Progenitor cell of endocrine pancreas (in vitro differentiated cells): ENCODE data around the gene PAPSS1. TPM values are rescaled to one million over a fixed set of nuclear protein-coding genes. Genes with fewer than 3 reads are reported as not detected.

Experiments used
- DNase-seq: peaks from one replicate; pipeline ENCODE4 v3.0.0; 2021; ENCODE audit warnings: low spot score; ENCODE audit not compliant: unreplicated experiment
- H3K27ac Mint-ChIP-seq: 2 replicates; pipeline ENCODE4 v1.8.0; 2021; ENCODE audit warnings: mild to moderate bottlenecking, moderate library complexity, mixed read lengths
- H3K27me3 Mint-ChIP-seq: 2 replicates; pipeline ENCODE4 v1.8.0; 2021; ENCODE audit warnings: mixed read lengths
- H3K36me3 Mint-ChIP-seq: 2 replicates; pipeline ENCODE4 v1.8.0; 2022; ENCODE audit warnings: mixed read lengths; ENCODE audit not compliant: insufficient read depth
- H3K4me1 Mint-ChIP-seq: 2 replicates; pipeline ENCODE4 v1.8.0; 2021; ENCODE audit warnings: low read depth, mixed read lengths
- H3K4me3 Mint-ChIP-seq: 2 replicates; pipeline ENCODE4 v1.8.0; 2021; ENCODE audit warnings: low read depth, mild to moderate bottlenecking, moderate library complexity, mixed read lengths
- H3K9me3 Mint-ChIP-seq: 2 replicates; pipeline ENCODE4 v1.8.0; 2021; ENCODE audit warnings: low read depth, mixed read lengths
- total RNA-seq: library from RNA; stranded (reverse); gene quantifications from 2 replicates; pipeline ENCODE4 v1.2.1, GENCODE V29; 2021
- TF ChIP-seq, protein P1 (sequence below): fragments of 200-600 bp; sonication (generic); IDR thresholded peaks from one replicate; pipeline ENCODE4 v1.5.0; 2021; ENCODE audit warnings: antibody characterized with exemption, mild to moderate bottlenecking; ENCODE audit not compliant: unreplicated experiment

PAPSS1 gene
- total RNA-seq, 1 donor from 2014 or later = 136 TPM

DNA sequence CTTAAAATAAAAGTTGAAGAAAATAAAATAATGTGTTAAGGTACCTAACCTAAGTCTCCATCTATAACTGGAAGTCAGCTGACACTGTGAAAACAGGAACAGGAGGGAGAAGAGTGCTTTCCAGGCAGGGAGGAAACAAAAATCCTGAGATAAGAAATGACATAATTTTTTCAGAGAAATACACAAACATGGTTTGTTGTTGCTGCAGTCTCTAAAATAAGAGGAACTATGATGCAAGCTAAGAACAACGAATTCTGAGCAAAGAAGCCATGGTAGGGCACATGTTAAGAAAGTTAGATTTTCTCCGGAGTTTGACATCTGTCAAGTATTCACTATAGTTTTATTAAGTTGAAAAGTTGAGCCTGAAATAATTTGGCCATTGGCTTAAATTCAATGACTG, 26.9 kb downstream of the PAPSS1 start:
- H3K4me1 Mint-ChIP-seq = peaks cover 9% of the 10 kb centered on the region

DNA sequence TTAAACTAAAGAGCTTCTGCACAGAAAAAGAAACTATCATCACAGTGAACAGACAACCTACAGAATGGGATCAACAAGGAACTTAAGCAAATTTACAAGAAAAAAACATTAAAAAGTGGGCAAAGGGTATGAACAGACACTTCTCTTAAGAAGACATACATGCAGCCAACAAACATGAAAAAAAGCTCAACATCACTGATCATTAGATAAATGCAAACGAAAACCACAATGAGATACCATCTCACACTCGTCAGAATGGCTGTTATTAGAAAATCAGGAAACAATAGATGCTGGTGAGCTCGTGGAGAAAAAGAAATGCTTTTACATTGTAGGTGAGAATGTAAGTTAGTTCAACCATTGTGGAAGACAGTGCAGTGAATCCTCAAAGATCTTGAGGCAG, 27.8 kb downstream of the PAPSS1 start:
- DNase-seq = no peak
- Mint-ChIP-seq H3K36me3 (peaks cover 36% of the 10 kb centered on the region), H3K9me3 (peaks cover 9% of the 10 kb centered on the region), H3K27ac (peak overlapping the region; percentile 2), H3K4me3 (no peak overlapping the region), H3K4me1 (peaks cover 9% of the 10 kb centered on the region), H3K27me3 (no peaks in the 10 kb centered on the region)
- TF ChIP-seq, protein P1, sequence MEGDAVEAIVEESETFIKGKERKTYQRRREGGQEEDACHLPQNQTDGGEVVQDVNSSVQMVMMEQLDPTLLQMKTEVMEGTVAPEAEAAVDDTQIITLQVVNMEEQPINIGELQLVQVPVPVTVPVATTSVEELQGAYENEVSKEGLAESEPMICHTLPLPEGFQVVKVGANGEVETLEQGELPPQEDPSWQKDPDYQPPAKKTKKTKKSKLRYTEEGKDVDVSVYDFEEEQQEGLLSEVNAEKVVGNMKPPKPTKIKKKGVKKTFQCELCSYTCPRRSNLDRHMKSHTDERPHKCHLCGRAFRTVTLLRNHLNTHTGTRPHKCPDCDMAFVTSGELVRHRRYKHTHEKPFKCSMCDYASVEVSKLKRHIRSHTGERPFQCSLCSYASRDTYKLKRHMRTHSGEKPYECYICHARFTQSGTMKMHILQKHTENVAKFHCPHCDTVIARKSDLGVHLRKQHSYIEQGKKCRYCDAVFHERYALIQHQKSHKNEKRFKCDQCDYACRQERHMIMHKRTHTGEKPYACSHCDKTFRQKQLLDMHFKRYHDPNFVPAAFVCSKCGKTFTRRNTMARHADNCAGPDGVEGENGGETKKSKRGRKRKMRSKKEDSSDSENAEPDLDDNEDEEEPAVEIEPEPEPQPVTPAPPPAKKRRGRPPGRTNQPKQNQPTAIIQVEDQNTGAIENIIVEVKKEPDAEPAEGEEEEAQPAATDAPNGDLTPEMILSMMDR = no peak

More for the DNA sequence above, 26.9 kb downstream of the PAPSS1 start:
- Mint-ChIP-seq H3K27me3 (no peaks in the 10 kb centered on the region), H3K9me3 (peaks cover 9% of the 10 kb centered on the region), H3K27ac (no peak overlapping the region), H3K36me3 (peaks cover 42% of the 10 kb centered on the region), H3K4me3 (no peak overlapping the region)
- no peak for DNase-seq
- TF ChIP-seq, protein P1 = no peak

- Mint-ChIP-seq H3K4me1 (peaks cover 9% of the 10 kb centered on the region), H3K36me3 (peaks cover 39% of the 10 kb centered on the region), H3K4me3 (no peak overlapping the region), H3K9me3 (peaks cover 8% of the 10 kb centered on the region), H3K27ac (peak overlapping the region; percentile 17), H3K27me3 (no peaks in the 10 kb centered on the region)
- TF ChIP-seq, protein P1 = no peak
- no peak for DNase-seq
These were observed 28.7 kb downstream of the PAPSS1 start for GRCh38 chr4:107691378-107691777.

GRCh38 chr4:107689912-107690587, 30.0 kb downstream of the PAPSS1 start:
- H3K4me3 Mint-ChIP-seq = no peak overlapping the region
- no peaks in the 10 kb centered on the region for H3K27me3 Mint-ChIP-seq
- H3K9me3 Mint-ChIP-seq = peaks cover 3% of the 10 kb centered on the region
- H3K36me3 Mint-ChIP-seq = peaks cover 35% of the 10 kb centered on the region
- no peak for DNase-seq
- TF ChIP-seq, protein P1 = no peak
- no peak overlapping the region for H3K27ac Mint-ChIP-seq
- peaks cover 10% of the 10 kb centered on the region for H3K4me1 Mint-ChIP-seq

- H3K4me3 Mint-ChIP-seq = no peak overlapping the region
- DNase-seq = no peak
- H3K27me3 Mint-ChIP-seq = no peaks in the 10 kb centered on the region
- H3K4me1 Mint-ChIP-seq = peaks cover 21% of the 10 kb centered on the region
- H3K36me3 Mint-ChIP-seq = peaks cover 36% of the 10 kb centered on the region
- no peak overlapping the region for H3K27ac Mint-ChIP-seq
- TF ChIP-seq, protein P1 = no peak
- peaks cover 4% of the 10 kb centered on the region for H3K9me3 Mint-ChIP-seq
These were observed 31.6 kb downstream of the PAPSS1 start for GRCh38 chr4:107688421-107688820.
